Muscle of back (tissue), 11 donors: ENCODE data around the gene NINJ2. TPM values are rescaled to one million over a fixed set of nuclear protein-coding genes. Genes with fewer than 3 reads are reported as not detected.

Experiments
- DNase-seq, 3 donors: peaks; one replicate each; pipeline versions ENCODE4 v3.0.0 to v3.0.0-alpha.2; 2013
- polyA plus RNA-seq, 10 donors: library from polyadenylated mRNA; unstranded; fragments of 120-200 nt; gene quantifications; one replicate each; pipeline ENCODE4 v1.2.1, GENCODE V29; 2013; ENCODE audit not compliant: insufficient read length in 10 of 10

The NINJ2 gene
- polyA plus RNA-seq, 10 donors, result 3.5 to 7.0 (median 5.2) TPM

GRCh38 chr12:552466-552865, 110.8 kb downstream of the NINJ2 start:
- peak; percentile 50 to 77 (median 56) for DNase-seq

GRCh38 chr12:550473-551260, 112.6 kb downstream of the NINJ2 start:
- no peak for DNase-seq

- no peak for DNase-seq
Observed at GRCh38 chr12:549476-550082, 113.7 kb downstream of the NINJ2 start.

- no peak for DNase-seq
Observed at GRCh38 chr12:547883-548470, 115.3 kb downstream of the NINJ2 start.

GRCh38 chr12:546920-547845, 116.1 kb downstream of the NINJ2 start:
- peak; percentile 38 to 82 (median 75) for DNase-seq

- DNase-seq, result no peak
Observed at GRCh38 chr12:546265-546919, 116.9 kb downstream of the NINJ2 start.

GRCh38 chr12:545835-546234, 117.4 kb downstream of the NINJ2 start:
- DNase-seq, result no peak

GRCh38 chr12:544941-545635, 118.2 kb downstream of the NINJ2 start:
- DNase-seq, result no peak

GRCh38 chr12:544142-544541, 119.1 kb downstream of the NINJ2 start:
- no peak for DNase-seq

- no peak for DNase-seq
Observed at GRCh38 chr12:543114-543451, 120.2 kb downstream of the NINJ2 start.

GRCh38 chr12:542395-543113, 120.7 kb downstream of the NINJ2 start:
- DNase-seq, result peak in 2 of 3 donors; percentile 45 to 66

GRCh38 chr12:541676-542324, 121.4 kb downstream of the NINJ2 start:
- DNase-seq, result no peak

GRCh38 chr12:539540-540310, 123.5 kb downstream of the NINJ2 start:
- no peak for DNase-seq

- DNase-seq, result peak; percentile 38 to 52 (median 44)
Observed at GRCh38 chr12:538731-539539, 124.3 kb downstream of the NINJ2 start.

GRCh38 chr12:537772-538171, 125.5 kb downstream of the NINJ2 start:
- no peak for DNase-seq

- DNase-seq, result no peak
Observed at GRCh38 chr12:536751-537245, 126.4 kb downstream of the NINJ2 start.

- no peak for DNase-seq
Observed at GRCh38 chr12:535396-535795, 127.8 kb downstream of the NINJ2 start.

GRCh38 chr12:534216-534615, 129.0 kb downstream of the NINJ2 start:
- no peak for DNase-seq
